ENCODE results near the gene SGTA.

SGTA gene

DNA sequence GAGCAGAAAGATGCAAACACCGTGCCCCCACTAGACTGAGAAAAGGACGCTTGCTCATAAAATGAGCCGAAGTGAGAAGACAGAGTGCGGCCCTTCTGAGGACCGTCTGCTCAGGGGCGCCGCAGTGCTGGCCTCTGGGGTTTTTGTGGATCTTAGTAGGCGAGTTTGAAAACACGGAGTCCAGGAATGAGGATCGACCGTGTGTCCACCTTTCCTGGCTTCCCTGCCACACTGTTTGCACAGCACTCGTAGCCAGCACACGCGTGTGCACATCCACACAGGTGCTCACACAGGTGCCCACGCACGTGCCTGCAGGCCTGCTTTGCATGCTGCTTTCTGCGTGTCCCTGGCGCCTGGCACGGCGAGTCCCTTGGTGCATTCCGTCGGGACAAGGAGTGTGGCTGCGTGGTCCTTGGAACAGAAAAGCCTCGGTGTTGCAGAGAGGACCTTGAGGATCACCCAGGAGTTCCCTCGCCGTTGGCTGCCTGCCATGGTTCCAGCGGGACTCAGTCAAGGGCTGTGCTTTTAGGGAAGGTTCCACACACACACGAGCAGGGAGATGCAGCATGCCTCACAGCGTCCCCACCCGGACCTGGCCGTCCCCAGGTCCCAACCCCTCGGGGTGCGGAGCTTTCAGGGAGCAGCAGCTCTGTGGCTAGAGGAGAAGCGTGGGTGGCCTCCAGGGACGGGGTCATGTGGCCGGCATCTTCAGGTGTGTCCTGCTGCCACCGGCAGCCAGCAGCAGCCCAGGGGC is 26.5 kb upstream of the SGTA start:
- DNase-seq: no peak

- no peak for DNase-seq
Measured at GRCh38 chr19:2808129-2808941, 25.3 kb upstream of the SGTA start.

GRCh38 chr19:2807379-2808128 is 24.5 kb upstream of the SGTA start:
- DNase-seq: no peak

DNA sequence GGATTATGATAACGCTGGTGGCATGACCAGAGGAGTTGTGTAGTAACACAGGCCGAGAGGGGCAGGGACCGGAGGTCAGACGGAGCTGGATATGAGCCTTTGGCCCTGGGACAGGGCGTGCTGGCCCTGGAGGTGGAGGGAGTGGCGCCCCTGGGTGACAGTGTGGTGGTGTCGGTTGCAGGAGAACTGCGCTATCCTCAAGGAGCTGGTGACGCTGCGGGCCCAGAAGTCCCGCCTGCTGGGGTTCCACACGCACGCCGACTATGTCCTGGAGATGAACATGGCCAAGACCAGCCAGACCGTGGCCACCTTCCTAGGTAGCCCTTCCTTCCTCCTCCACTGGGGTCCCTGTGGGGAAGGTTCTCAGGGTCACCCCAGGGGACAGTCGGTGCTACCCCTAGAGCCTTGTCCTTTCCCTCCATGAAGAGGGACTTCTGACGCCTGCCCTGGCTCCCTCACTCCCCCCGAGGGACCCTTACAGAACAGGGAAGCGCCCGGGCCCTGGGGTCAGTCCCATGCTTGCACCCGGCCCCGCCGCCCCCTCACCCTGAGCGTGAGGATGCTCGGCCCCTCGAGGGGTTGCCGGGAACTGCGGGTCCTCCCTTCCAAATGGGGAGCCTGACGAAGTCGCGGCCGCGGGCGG is 23.8 kb upstream of the SGTA start:
- no peak for DNase-seq

DNA sequence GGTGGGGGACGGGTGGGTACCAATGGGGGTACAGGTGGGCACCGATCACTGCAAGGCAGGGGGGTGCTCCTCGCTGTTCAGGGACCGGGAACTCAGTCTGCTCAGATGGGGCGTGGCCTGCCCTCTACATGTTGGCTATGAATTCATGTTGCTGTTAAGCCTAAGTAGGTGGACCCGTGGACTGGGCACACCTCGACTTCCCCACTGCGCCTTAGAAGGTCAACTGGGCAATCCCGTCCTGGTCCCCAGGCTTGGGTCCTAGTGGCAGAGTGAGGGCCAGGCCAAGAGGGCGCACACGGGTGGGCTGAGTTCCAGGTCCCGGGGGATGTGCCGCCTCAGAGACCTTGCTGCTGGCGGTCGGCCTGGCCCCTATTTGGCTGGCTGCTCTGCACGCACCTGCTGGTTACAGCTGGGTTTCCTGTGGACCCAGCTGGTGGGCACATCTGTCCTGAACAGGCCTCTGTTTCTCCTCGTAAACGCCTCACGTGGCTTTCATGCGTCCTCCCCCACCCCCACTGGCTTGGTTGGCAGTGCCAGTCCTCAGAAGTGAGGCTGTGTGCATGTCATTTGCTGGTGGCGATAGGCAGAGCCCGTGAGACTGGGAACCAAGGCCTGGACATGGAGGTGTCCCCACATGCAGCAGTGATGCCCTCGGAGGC is 23.0 kb upstream of the SGTA start:
- no peak for DNase-seq

DNA sequence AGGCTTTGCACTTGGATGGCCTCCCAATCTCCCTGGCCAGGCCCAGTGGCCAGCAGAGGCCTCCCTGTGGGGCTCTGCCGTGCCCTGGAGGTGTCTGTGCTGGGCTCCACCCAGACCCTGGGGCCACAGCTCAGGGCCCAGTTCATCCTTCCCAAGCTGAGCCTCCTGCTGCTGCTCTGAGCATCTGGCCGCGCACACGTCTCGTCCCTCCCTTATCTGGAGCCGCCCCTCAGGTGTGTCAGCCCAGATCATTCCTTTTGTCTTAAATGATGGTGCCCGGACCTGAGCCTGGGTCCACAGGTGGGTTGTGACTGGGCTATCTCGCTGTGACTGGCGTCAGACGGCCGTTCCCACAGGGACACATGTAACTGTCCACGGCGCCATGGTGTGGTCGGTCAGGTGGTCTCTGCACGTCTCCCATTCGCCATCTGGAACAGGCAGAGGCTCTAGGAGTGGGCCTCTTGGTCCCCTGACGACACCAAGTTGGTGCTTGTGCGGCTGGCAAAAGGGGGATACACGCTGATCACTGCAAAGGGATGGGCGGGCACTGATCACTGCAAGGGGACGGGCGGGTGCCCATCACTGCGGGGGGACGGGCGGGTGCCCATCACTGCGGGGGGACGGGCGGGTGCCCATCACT is 22.3 kb upstream of the SGTA start:
- DNase-seq: no peak

DNA sequence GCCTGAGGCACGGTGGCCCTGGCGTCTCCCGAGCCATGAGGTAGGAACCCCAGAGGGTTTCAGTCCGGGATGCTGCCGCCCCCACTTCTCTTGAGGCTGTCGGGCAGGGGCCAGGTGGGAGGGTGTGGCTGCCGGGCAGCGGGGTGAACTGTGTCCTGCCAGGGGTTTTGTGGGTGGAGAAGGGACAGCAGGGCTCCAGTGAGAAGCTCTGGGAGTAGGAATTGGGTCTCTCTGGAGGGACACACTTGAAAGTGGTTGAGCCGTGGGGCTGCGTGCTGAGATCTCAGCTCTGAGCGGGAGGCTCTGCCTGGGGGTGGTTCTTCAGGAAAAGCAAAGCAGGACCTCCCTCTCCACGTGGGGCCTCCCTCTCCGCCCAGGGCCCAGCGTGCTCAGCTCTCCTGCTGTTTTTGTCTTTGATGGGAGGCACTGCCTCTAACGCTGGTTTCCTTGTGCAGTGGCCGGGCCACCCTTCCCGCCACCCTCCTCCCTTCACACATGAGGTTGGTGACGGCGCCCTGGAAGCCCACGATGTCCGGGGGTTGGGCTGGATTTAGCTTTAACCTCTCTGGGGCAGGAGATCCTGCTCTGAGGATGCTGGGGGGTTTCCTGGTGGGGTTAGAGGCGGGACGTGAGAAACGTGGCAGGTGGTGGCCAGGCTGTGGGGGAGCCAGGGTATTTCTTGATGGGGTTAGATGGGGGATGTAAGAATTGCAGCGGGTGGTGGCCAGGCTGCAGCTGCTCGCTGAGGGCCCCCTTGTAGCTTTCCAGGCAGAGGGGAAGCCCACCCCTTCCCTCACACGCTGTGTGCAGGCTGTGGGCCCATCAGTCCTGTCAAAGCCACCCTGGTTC is 21.3 kb upstream of the SGTA start:
- DNase-seq: no peak

DNA sequence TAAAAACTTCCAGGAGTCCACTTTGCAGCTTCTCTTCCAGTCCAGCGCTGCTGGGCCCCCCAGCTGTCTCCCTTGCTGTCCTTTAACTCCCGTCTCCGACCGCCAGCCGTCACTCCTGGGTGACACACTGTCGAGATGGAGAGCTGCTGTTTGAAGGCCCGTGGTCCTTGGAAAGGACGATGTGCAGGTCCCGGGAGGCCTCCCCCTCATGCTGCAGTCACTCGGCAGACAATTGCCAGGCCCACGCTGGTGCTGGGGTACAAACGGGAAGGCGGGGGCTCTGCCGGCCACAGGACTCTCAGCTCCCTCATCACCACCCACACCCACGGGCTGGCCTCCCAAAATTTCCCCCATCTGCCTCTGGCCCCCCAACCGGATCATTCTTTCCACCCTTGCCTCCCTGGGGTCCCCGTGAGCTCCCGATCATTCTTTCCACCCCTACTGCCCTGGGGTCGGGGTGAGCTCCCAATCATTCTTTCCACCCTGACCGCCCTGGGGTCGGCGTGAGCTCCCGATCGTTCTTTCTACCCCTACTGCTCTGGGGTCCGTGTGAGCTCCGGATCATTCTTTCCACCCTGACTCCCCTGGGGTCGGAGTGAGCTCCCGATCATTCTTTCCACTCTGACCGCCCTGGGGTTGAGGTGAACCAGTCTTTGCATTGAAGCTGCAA is 20.5 kb upstream of the SGTA start:
- no peak for DNase-seq

DNA sequence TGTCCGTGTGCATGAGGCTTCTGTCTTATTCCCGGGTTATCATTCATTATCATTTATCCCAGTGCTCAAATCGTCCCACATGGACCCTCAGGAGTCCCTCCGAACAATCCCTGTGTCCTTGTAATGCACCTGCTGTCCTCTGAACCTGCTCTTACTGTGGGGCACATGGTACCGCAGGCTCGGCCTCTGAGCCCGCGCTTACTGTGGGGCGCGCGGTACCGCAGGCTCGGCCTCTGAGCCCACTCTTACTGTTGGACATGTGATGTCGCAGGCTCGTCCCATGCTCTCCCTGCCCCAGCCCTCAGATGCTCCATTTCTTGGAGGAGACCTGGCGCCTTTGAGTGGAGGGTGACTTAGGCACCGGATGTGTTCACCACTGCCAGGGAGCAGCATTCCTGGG is 19.8 kb upstream of the SGTA start:
- no peak for DNase-seq

DNA sequence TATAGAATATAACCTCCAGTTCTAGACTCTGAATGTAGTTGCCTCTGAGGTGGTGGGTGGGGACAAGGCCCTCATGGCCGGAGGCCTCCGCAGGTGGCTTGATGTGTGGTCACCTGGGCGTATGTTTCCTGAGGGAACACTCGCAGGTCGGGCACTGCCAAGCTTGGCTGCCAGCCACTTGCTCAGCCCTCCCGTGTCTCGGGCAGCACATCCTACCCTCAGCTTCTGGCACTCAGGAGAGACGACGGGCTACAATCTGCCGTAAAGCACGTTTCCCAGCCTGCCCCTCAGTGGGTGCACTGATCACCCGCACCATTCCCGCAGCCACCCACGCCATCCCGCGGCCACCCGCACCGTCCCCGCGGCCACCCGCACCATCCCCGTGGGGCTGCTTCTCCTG is 17.4 kb upstream of the SGTA start:
- no peak for DNase-seq

DNA sequence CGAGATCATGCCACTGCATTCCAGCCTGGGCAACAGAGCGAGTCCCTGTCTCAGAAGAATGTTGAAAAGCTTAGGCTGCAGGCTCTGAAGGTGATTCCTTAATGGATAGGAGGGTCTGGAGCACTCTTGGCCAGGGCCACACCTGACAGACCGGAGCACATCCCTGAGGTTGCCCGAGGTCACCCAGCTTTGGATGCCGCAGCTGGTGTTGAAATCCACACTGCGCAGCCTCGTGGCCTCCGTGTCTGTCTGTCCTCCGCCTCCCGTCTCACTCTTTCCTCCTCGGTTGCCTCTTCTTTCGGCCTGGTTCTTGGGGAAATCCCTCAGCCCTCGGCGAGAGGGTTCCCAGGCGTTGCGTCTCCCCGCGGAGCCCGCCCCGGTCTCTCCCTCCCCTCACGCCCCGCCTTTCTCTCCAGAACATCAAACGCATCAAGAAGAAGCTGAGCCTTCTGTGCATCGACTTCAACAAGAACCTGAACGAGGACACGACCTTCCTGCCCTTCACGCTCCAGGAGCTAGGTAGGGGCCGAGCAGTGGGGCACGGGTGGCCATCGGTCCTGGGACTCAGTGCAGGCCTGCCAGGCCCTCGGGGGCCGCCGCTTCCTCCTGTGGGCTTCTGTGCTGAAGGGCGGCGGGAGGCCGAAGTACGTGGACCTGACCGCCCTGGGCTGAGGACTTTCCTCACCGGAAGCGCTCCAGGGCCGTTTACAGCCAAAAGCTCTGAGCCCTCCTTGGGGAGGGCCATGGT is 16.4 kb upstream of the SGTA start:
- DNase-seq: no peak

GRCh38 chr19:2798733-2799132 is 15.7 kb upstream of the SGTA start:
- DNase-seq: no peak

GRCh38 chr19:2798158-2798685 is 15.1 kb upstream of the SGTA start:
- DNase-seq: no peak

DNA sequence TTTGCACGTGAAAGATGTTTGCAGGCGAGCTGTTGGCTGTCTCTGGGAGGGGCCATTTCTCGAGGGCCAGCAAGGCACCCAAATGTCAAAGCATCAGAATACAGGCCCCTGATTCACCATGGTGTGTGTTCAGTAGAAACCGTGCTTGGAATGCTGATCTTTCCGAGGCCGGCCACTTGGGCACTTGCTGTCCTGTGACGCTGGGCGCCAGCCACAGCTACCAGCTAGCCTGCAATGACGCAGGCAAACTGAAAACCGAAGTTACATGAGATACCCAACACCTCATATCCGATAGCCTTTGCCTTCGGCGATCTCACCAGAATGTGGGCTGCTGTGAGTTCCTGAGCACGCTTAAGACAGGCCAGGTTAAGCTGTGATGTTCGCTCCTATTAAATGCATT is 14.2 kb upstream of the SGTA start:
- DNase-seq: no peak

DNA sequence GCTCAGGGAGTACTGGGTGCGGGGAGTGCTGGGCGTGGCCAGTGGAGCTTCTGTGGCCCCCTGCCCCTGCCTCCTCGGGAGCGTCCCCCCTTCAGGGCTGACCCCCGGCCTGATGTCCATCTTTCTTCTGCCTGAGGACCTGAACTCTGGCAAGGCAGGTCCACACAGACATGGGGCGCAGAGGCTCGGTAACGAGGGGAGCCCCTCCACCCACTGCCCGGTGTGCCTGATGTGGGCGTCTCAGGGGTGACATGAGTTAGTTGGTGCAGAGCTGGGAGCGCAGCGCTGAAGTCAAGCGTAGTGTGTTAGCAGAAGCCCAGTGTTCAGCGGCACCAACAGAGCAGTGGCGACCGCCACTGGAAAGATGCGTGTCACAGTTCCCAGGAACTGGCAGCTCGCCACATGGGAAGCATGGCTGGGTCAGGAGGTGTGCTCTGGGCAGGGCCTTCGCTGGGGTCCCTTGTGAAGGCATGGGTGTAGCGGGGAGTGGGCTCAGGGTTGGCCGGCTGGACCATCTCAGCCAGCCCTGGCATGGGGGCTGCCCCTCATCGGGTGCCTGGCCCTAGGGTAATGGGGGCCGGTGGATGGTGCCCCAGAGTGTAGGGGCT is 13.7 kb upstream of the SGTA start:
- DNase-seq: no peak

GRCh38 chr19:2795827-2796658 is 13.0 kb upstream of the SGTA start:
- DNase-seq: no peak

GRCh38 chr19:2793577-2793976 is 10.5 kb upstream of the SGTA start:
- no peak for DNase-seq

- DNase-seq: no peak
Measured at GRCh38 chr19:2793126-2793525, 10.1 kb upstream of the SGTA start.
